ENCODE measurements around the gene CCDC80.
"Not testable (repeated sequence)": the region's sequence is repeated elsewhere in the genome, so short reads cannot be mapped to it uniquely, and the experiment has no call there.

Gene CCDC80

GRCh38 chr3:112568642-112569041 is 72.3 kb downstream of the CCDC80 start:
- TF ChIP-seq, protein P1, sequence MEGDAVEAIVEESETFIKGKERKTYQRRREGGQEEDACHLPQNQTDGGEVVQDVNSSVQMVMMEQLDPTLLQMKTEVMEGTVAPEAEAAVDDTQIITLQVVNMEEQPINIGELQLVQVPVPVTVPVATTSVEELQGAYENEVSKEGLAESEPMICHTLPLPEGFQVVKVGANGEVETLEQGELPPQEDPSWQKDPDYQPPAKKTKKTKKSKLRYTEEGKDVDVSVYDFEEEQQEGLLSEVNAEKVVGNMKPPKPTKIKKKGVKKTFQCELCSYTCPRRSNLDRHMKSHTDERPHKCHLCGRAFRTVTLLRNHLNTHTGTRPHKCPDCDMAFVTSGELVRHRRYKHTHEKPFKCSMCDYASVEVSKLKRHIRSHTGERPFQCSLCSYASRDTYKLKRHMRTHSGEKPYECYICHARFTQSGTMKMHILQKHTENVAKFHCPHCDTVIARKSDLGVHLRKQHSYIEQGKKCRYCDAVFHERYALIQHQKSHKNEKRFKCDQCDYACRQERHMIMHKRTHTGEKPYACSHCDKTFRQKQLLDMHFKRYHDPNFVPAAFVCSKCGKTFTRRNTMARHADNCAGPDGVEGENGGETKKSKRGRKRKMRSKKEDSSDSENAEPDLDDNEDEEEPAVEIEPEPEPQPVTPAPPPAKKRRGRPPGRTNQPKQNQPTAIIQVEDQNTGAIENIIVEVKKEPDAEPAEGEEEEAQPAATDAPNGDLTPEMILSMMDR (conservative IDR thresholded peaks at IDR 0.05): no peak

GRCh38 chr3:112564940-112565305 is 76.0 kb downstream of the CCDC80 start:
- no peak overlapping the region for H3K27ac ChIP-seq
- TF ChIP-seq, protein P1 (conservative IDR thresholded peaks at IDR 0.05): no peak

More at GRCh38 chr3:112568642-112569041, 72.3 kb downstream of the CCDC80 start:
- no peak overlapping the region for H3K27ac ChIP-seq

DNA sequence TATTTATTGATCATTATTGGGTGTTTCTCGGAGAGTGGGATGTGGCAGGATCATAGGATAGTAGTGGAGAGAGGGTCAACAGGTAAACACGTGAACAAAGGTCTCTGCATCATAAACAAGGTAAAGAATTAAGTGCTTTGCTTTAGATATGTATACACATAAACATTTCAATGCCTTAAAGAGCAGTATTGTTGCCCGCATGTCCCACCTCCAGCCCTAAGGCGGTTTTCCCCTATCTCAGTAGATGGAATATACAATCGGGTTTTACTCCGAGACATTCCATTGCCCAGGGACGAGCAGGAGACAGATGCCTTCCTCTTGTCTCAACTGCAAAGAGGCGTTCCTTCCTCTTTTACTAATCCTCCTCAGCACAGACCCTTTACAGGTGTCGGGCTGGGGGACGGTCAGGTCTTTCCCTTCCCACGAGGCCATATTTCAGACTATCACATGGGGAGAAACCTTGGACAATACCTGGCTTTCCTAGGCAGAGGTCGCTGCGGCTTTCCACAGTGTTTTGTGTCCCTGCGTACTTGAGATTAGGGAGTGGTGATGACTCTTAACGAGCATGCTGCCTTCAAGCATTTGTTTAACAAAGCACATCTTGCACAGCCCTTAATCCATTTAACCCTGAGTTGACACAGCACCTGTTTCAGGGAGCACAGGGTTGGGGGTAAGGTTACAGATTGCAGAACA is 76.5 kb downstream of the CCDC80 start:
- not testable (repeated sequence) for H3K27ac ChIP-seq

DNA sequence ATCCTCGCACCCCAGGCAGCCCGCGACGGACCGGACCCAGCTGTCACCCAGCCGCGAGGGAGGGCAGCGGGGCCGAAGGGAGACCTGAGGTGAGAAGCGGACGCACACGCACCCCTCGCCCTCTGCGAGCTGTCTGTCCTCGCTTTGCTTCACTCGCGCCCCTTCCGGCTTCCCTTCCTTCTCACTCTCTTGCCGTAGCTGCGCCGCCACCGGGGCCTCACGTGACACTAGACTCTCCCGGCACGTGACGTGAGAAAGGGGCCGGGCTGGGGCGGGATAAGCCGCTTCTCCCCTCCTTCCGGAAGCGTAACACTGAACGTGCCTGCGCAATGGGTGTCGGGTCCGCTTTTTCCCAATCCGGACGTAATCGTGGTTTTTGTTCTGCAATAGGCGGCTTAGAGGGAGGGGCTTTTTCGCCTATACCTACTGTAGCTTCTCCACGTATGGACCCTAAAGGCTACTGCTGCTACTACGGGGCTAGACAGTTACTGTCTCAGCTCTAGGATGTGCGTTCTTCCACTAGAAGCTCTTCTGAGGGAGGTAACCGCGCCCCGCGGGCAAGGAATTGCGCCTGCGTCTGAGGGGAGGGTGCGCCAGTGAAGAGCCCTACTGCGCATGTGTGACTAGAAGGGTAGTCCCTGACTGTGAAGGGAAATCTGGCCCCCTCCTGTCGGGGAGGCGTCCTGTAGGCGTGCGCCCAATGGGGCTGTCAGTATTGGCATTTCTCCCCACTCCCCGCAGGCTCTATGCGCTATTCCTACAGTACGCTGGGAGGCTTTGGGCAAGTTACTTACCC is 79.0 kb downstream of the CCDC80 start, which contains the start of the genes ATG3 and SLC35A5:
Gene ATG3, minus strand, starts transcription at position 229 of the 796 bp plus-strand sequence. CDS start 434 bp downstream, outside the sequence.
Gene SLC35A5, plus strand, starts transcription at position 312 of the 796 bp plus-strand sequence. CDS start 1,359 bp downstream, outside the sequence.
- TF ChIP-seq, protein P1 (conservative IDR thresholded peaks at IDR 0.05): no peak
- H3K27ac ChIP-seq: peak within 1 kb of the TSS; percentile 85

DNA sequence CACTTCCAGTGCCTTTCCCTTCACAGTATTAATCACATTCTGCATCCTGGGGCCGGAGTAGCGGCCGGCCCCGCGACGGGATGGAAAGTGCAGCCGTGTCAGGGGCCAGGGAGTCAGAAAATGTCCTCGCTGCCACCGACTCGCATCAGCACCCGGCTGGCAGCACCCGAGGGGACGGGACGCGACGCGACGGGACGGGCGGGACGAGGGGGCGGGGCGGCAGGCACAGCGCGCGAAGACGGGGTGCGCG is 79.5 kb downstream of the CCDC80 start:
- TF ChIP-seq, protein P1 (conservative IDR thresholded peaks at IDR 0.05): no peak
- H3K27ac ChIP-seq: peak overlapping the region; percentile 85

DNA sequence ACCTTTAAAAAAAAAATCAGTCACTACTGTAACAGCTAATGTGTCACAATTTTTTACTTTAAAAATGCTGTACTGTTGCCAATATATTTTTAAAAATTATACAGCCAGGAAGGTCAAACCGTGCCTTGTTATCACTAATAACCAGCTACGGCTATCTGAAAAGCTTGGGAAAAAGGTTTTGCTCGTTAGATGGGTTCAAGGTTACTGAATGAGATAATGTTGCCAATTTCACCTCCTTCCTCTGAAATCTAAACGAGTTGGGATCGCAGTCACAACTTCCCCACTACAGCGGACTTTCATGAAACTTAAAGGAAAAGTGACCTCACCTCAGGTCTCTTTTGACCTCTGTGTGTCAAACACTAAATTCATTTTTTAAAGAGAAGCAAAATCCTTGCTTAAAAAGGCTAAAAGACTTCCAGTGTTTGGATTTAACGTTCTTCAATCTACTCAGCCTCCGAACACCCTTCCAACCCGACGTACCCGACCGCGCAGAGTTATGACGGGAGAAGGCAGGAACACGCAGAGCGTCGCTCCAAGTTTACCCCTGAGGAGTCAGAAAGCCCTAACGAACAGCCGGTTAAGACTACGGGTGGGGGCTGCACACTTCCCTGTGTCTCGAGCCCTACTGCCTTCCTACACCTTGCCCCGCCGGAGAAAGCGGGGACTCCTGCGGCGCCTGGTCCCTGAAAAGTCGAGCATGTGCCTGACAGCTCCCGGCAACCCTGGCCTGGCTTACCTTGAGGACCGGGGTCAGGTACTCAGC is 80.0 kb downstream of the CCDC80 start:
- TF ChIP-seq, protein P1 (conservative IDR thresholded peaks at IDR 0.05): no peak
- H3K27ac ChIP-seq: peak overlapping the region; percentile 85

- peak overlapping the region; percentile 85 for H3K27ac ChIP-seq
- TF ChIP-seq, protein P1 (conservative IDR thresholded peaks at IDR 0.05): no peak
Measured at GRCh38 chr3:112560307-112560706, 80.6 kb downstream of the CCDC80 start.
